Stimulated activated CD4-positive, alpha-beta T cell treated with anti-CD3 and anti-CD28 coated beads, TNF-alpha, amount 100 ng/mL, for 4 hours (primary cell): Measurements from ENCODE around the gene WNT16.
"Not testable (repeated sequence)": the region's sequence is repeated elsewhere in the genome, so short reads cannot be mapped to it uniquely, and the experiment has no call there.

Experiments
- DNase-seq, 3 experiments: peaks; one replicate each; pipeline ENCODE4 v3.0.0-alpha.2; 2020; ENCODE audit warnings: low read depth in 3 of 3

WNT16 gene

GRCh38 chr7:121306565-121306964, 22.2 kb upstream of the WNT16 start:
- DNase-seq, result no peak

GRCh38 chr7:121307021-121307574, 21.7 kb upstream of the WNT16 start:
- no peak for DNase-seq

- no peak for DNase-seq
Measured at GRCh38 chr7:121313220-121313792, 15.5 kb upstream of the WNT16 start.

- DNase-seq, result no peak
Measured at GRCh38 chr7:121313793-121314676, 14.8 kb upstream of the WNT16 start.

GRCh38 chr7:121315170-121315569, 13.6 kb upstream of the WNT16 start:
- not testable (repeated sequence) for DNase-seq

GRCh38 chr7:121322460-121322859, 6.3 kb upstream of the WNT16 start:
- DNase-seq, result no peak

GRCh38 chr7:121323515-121324302, 5.1 kb upstream of the WNT16 start:
- no peak for DNase-seq

GRCh38 chr7:121327671-121328070, 1.1 kb upstream of the WNT16 start:
- no peak for DNase-seq

- DNase-seq, result no peak
Measured at GRCh38 chr7:121329191-121330052, 622 bp downstream of the WNT16 start.

- no peak for DNase-seq
Measured at GRCh38 chr7:121330053-121330833, 1.4 kb downstream of the WNT16 start.

- no peak for DNase-seq
Measured at GRCh38 chr7:121331048-121331447, 2.2 kb downstream of the WNT16 start.

- no peak for DNase-seq
Measured at GRCh38 chr7:121331574-121331973, 2.8 kb downstream of the WNT16 start.

- DNase-seq, result no peak
Measured at GRCh38 chr7:121334376-121334775, 5.6 kb downstream of the WNT16 start.

GRCh38 chr7:121334875-121335648, 6.3 kb downstream of the WNT16 start:
- no peak for DNase-seq

GRCh38 chr7:121336579-121336978, 7.8 kb downstream of the WNT16 start:
- DNase-seq, result no peak

GRCh38 chr7:121337398-121337797, 8.6 kb downstream of the WNT16 start:
- DNase-seq, result no peak

- DNase-seq, result no peak
Measured at GRCh38 chr7:121339082-121339481, 10.3 kb downstream of the WNT16 start.

GRCh38 chr7:121341933-121342332, 13.1 kb downstream of the WNT16 start:
- DNase-seq, result no peak

GRCh38 chr7:121342631-121343030, 13.8 kb downstream of the WNT16 start:
- DNase-seq, result no peak

- no peak for DNase-seq
Measured at GRCh38 chr7:121343302-121343701, 14.5 kb downstream of the WNT16 start.
